ENCODE data around the gene CEP126.
"Not testable (repeated sequence)": the region's sequence is repeated elsewhere in the genome, so short reads cannot be mapped to it uniquely, and the experiment has no call there.

The CEP126 gene

GRCh38 chr11:101929294-101929915 is 14.6 kb downstream of the CEP126 start:
- 87 to 89% methylated on average over 5 of the region's 5 CpGs for WGBS, 2 experiments
- H3K4me3 ChIP-seq (ENCODE audit: insufficient read depth, low read depth, low read length): no peak overlapping the region
- no peak overlapping the region for H3K27ac ChIP-seq (ENCODE audit: insufficient read depth, low read depth, low read length, poor library complexity, severe bottlenecking)
- no peaks in the 10 kb centered on the region for H3K4me1 ChIP-seq (ENCODE audit: control insufficient read depth, insufficient read depth, low read length)
- H3K9me3 ChIP-seq (ENCODE audit: control insufficient read depth, low read length): no peaks in the 10 kb centered on the region
- no peaks in the 10 kb centered on the region for H3K36me3 ChIP-seq (ENCODE audit: control insufficient read depth, insufficient read depth, low read length)
- no peaks in the 10 kb centered on the region for H3K27me3 ChIP-seq (ENCODE audit: control insufficient read depth, insufficient read depth, low read length, poor library complexity, severe bottlenecking)

- WGBS, 2 experiments: 82 to 89% methylated on average over 6 of the region's 6 CpGs
- no peaks in the 10 kb centered on the region for H3K9me3 ChIP-seq (ENCODE audit: control insufficient read depth, low read length)
- no peak overlapping the region for H3K27ac ChIP-seq (ENCODE audit: insufficient read depth, low read depth, low read length, poor library complexity, severe bottlenecking)
- H3K36me3 ChIP-seq (ENCODE audit: control insufficient read depth, insufficient read depth, low read length): no peaks in the 10 kb centered on the region
- no peaks in the 10 kb centered on the region for H3K27me3 ChIP-seq (ENCODE audit: control insufficient read depth, insufficient read depth, low read length, poor library complexity, severe bottlenecking)
- no peak overlapping the region for H3K4me3 ChIP-seq (ENCODE audit: insufficient read depth, low read depth, low read length)
- no peaks in the 10 kb centered on the region for H3K4me1 ChIP-seq (ENCODE audit: control insufficient read depth, insufficient read depth, low read length)
Measured at GRCh38 chr11:101931692-101932091, 16.9 kb downstream of the CEP126 start.

GRCh38 chr11:101940901-101941520 is 26.2 kb downstream of the CEP126 start:
- WGBS, 2 experiments: 77 to 98% methylated on average over 2 to 3 of the region's 3 CpGs
- H3K4me3 ChIP-seq (ENCODE audit: insufficient read depth, low read depth, low read length): no peak overlapping the region
- H3K4me1 ChIP-seq (ENCODE audit: control insufficient read depth, insufficient read depth, low read length): no peaks in the 10 kb centered on the region
- no peaks in the 10 kb centered on the region for H3K9me3 ChIP-seq (ENCODE audit: control insufficient read depth, low read length)
- no peaks in the 10 kb centered on the region for H3K36me3 ChIP-seq (ENCODE audit: control insufficient read depth, insufficient read depth, low read length)
- no peaks in the 10 kb centered on the region for H3K27me3 ChIP-seq (ENCODE audit: control insufficient read depth, insufficient read depth, low read length, poor library complexity, severe bottlenecking)
- no peak overlapping the region for H3K27ac ChIP-seq (ENCODE audit: insufficient read depth, low read depth, low read length, poor library complexity, severe bottlenecking)

- no peak overlapping the region for H3K4me3 ChIP-seq (ENCODE audit: insufficient read depth, low read depth, low read length)
- H3K4me1 ChIP-seq (ENCODE audit: control insufficient read depth, insufficient read depth, low read length): peaks cover 4% of the 10 kb centered on the region
- H3K9me3 ChIP-seq (ENCODE audit: control insufficient read depth, low read length): no peaks in the 10 kb centered on the region
- no peaks in the 10 kb centered on the region for H3K27me3 ChIP-seq (ENCODE audit: control insufficient read depth, insufficient read depth, low read length, poor library complexity, severe bottlenecking)
- no peaks in the 10 kb centered on the region for H3K36me3 ChIP-seq (ENCODE audit: control insufficient read depth, insufficient read depth, low read length)
- 98 to 100% methylated on average over 2 of the region's 2 CpGs for WGBS, 2 experiments
- no peak overlapping the region for H3K27ac ChIP-seq (ENCODE audit: insufficient read depth, low read depth, low read length, poor library complexity, severe bottlenecking)
Measured at GRCh38 chr11:101944923-101945322, 30.1 kb downstream of the CEP126 start.

- no peaks in the 10 kb centered on the region for H3K27me3 ChIP-seq (ENCODE audit: control insufficient read depth, insufficient read depth, low read length, poor library complexity, severe bottlenecking)
- no peaks in the 10 kb centered on the region for H3K36me3 ChIP-seq (ENCODE audit: control insufficient read depth, insufficient read depth, low read length)
- peaks cover 4% of the 10 kb centered on the region for H3K4me1 ChIP-seq (ENCODE audit: control insufficient read depth, insufficient read depth, low read length)
- WGBS, 2 experiments: 91 to 93% methylated on average over 3 to 4 of the region's 4 CpGs
- no peak overlapping the region for H3K4me3 ChIP-seq (ENCODE audit: insufficient read depth, low read depth, low read length)
- no peak overlapping the region for H3K27ac ChIP-seq (ENCODE audit: insufficient read depth, low read depth, low read length, poor library complexity, severe bottlenecking)
- no peaks in the 10 kb centered on the region for H3K9me3 ChIP-seq (ENCODE audit: control insufficient read depth, low read length)
Measured at GRCh38 chr11:101945448-101945847, 30.6 kb downstream of the CEP126 start.

GRCh38 chr11:101949680-101950220 is 34.9 kb downstream of the CEP126 start:
- Histone ChIP-seq H3K36me3 (ENCODE audit: control insufficient read depth, insufficient read depth, low read length) (no peaks in the 10 kb centered on the region), H3K27me3 (ENCODE audit: control insufficient read depth, insufficient read depth, low read length, poor library complexity, severe bottlenecking) (no peaks in the 10 kb centered on the region), H3K4me1 (ENCODE audit: control insufficient read depth, insufficient read depth, low read length) (peaks cover 4% of the 10 kb centered on the region), H3K27ac (ENCODE audit: insufficient read depth, low read depth, low read length, poor library complexity, severe bottlenecking) (no peak overlapping the region), H3K9me3 (ENCODE audit: control insufficient read depth, low read length) (no peaks in the 10 kb centered on the region), H3K4me3 (ENCODE audit: insufficient read depth, low read depth, low read length) (no peak overlapping the region)
- WGBS, 2 experiments: 17 to 38% methylated on average over 1 of the region's 1 CpG

- Histone ChIP-seq H3K27ac (ENCODE audit: insufficient read depth, low read depth, low read length, poor library complexity, severe bottlenecking) (no peak overlapping the region), H3K9me3 (ENCODE audit: control insufficient read depth, low read length) (no peaks in the 10 kb centered on the region), H3K36me3 (ENCODE audit: control insufficient read depth, insufficient read depth, low read length) (no peaks in the 10 kb centered on the region), H3K27me3 (ENCODE audit: control insufficient read depth, insufficient read depth, low read length, poor library complexity, severe bottlenecking) (no peaks in the 10 kb centered on the region), H3K4me1 (ENCODE audit: control insufficient read depth, insufficient read depth, low read length) (no peaks in the 10 kb centered on the region), H3K4me3 (ENCODE audit: insufficient read depth, low read depth, low read length) (no peak overlapping the region)
- WGBS, 2 experiments: 88 to 90% methylated on average over 3 of the region's 3 CpGs
Measured at GRCh38 chr11:101955278-101955677, 40.5 kb downstream of the CEP126 start.

- Histone ChIP-seq H3K9me3 (ENCODE audit: control insufficient read depth, low read length) (no peaks in the 10 kb centered on the region), H3K36me3 (ENCODE audit: control insufficient read depth, insufficient read depth, low read length) (no peaks in the 10 kb centered on the region), H3K27ac (ENCODE audit: insufficient read depth, low read depth, low read length, poor library complexity, severe bottlenecking) (no peak overlapping the region), H3K4me3 (ENCODE audit: insufficient read depth, low read depth, low read length) (no peak overlapping the region), H3K4me1 (ENCODE audit: control insufficient read depth, insufficient read depth, low read length) (no peaks in the 10 kb centered on the region), H3K27me3 (ENCODE audit: control insufficient read depth, insufficient read depth, low read length, poor library complexity, severe bottlenecking) (no peaks in the 10 kb centered on the region)
- 89 to 93% methylated on average over 5 of the region's 5 CpGs for WGBS, 2 experiments
Measured at GRCh38 chr11:101955701-101956100, 40.9 kb downstream of the CEP126 start.

GRCh38 chr11:101960231-101960630 is 45.4 kb downstream of the CEP126 start:
- Histone ChIP-seq H3K9me3 (ENCODE audit: control insufficient read depth, low read length) (no peaks in the 10 kb centered on the region), H3K27me3 (ENCODE audit: control insufficient read depth, insufficient read depth, low read length, poor library complexity, severe bottlenecking) (no peaks in the 10 kb centered on the region), H3K4me1 (ENCODE audit: control insufficient read depth, insufficient read depth, low read length) (no peaks in the 10 kb centered on the region), H3K27ac (ENCODE audit: insufficient read depth, low read depth, low read length, poor library complexity, severe bottlenecking) (no peak overlapping the region), H3K4me3 (ENCODE audit: insufficient read depth, low read depth, low read length) (no peak overlapping the region), H3K36me3 (ENCODE audit: control insufficient read depth, insufficient read depth, low read length) (no peaks in the 10 kb centered on the region)
- WGBS, 2 experiments: 95 to 100% methylated on average over 1 of the region's 1 CpG

- not testable (repeated sequence) for H3K4me1 ChIP-seq (ENCODE audit: control insufficient read depth, insufficient read depth, low read length); H3K36me3 ChIP-seq (ENCODE audit: control insufficient read depth, insufficient read depth, low read length); H3K9me3 ChIP-seq (ENCODE audit: control insufficient read depth, low read length); H3K27me3 ChIP-seq (ENCODE audit: control insufficient read depth, insufficient read depth, low read length, poor library complexity, severe bottlenecking); H3K4me3 ChIP-seq (ENCODE audit: insufficient read depth, low read depth, low read length); H3K27ac ChIP-seq (ENCODE audit: insufficient read depth, low read depth, low read length, poor library complexity, severe bottlenecking)
- 87 to 95% methylated on average over 10 of the region's 10 CpGs for WGBS, 2 experiments
Measured at GRCh38 chr11:101964200-101964599, 49.4 kb downstream of the CEP126 start.
